Measurements from ENCODE around the gene GIPC2.

GIPC2 gene

DNA sequence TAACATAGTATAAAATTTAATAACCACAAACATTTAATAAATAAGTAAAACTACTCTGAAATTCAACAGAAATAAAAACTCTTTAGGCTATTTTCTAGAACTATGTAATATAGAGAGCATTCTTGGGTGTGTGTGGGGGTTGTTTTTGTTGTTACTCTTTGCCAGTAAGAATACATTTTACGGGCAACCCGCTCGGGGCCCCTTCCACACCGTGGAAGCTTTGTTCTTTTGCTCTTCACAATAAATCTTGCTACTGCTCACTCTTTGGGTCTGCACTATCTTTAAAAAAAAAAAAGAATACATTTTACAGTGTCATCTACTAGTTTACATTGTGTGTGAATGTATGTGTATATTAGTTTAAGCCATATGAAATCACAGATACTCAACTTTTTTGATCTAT lies 16.0 kb upstream of the GIPC2 start:
- H3K9me2 ChIP-seq (replicated peaks; ENCODE audit: control insufficient read depth, low read length) = no peaks in the 10 kb centered on the region
- no peak overlapping the region for H3K27ac ChIP-seq (ENCODE audit: low read depth, low read length)
- H4K20me1 ChIP-seq (ENCODE audit: control insufficient read depth, insufficient read depth, low read depth, low read length) = no peaks in the 10 kb centered on the region
- H3K4me1 ChIP-seq (ENCODE audit: control insufficient read depth, low read length) = no peaks in the 10 kb centered on the region
- H3K4me2 ChIP-seq (ENCODE audit: low read length) = no peak overlapping the region
- H3K79me2 ChIP-seq (ENCODE audit: control insufficient read depth, low read length) = no peaks in the 10 kb centered on the region
- H3K36me3 ChIP-seq (ENCODE audit: control insufficient read depth, low read length) = no peaks in the 10 kb centered on the region
- H3K4me3 ChIP-seq (ENCODE audit: low read length) = no peak overlapping the region
- TF ChIP-seq, protein P1, sequence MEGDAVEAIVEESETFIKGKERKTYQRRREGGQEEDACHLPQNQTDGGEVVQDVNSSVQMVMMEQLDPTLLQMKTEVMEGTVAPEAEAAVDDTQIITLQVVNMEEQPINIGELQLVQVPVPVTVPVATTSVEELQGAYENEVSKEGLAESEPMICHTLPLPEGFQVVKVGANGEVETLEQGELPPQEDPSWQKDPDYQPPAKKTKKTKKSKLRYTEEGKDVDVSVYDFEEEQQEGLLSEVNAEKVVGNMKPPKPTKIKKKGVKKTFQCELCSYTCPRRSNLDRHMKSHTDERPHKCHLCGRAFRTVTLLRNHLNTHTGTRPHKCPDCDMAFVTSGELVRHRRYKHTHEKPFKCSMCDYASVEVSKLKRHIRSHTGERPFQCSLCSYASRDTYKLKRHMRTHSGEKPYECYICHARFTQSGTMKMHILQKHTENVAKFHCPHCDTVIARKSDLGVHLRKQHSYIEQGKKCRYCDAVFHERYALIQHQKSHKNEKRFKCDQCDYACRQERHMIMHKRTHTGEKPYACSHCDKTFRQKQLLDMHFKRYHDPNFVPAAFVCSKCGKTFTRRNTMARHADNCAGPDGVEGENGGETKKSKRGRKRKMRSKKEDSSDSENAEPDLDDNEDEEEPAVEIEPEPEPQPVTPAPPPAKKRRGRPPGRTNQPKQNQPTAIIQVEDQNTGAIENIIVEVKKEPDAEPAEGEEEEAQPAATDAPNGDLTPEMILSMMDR (IDR thresholded peaks at IDR 0.05; ENCODE audit: low read depth, low read length, poor library complexity, severe bottlenecking) = no peak
- no peak for TF ChIP-seq EZH2phosphoT487 (IDR thresholded peaks at IDR 0.05; ENCODE audit: borderline replicate concordance, low read length)
- H3F3A ChIP-seq (ENCODE audit: control insufficient read depth, insufficient read depth) = no peaks in the 10 kb centered on the region
- no peaks in the 10 kb centered on the region for H3K9me3 ChIP-seq (ENCODE audit: control insufficient read depth, insufficient read depth, low read length)
- peaks cover 7% of the 10 kb centered on the region for H3K27me3 ChIP-seq (ENCODE audit: control insufficient read depth, low read length)

DNA sequence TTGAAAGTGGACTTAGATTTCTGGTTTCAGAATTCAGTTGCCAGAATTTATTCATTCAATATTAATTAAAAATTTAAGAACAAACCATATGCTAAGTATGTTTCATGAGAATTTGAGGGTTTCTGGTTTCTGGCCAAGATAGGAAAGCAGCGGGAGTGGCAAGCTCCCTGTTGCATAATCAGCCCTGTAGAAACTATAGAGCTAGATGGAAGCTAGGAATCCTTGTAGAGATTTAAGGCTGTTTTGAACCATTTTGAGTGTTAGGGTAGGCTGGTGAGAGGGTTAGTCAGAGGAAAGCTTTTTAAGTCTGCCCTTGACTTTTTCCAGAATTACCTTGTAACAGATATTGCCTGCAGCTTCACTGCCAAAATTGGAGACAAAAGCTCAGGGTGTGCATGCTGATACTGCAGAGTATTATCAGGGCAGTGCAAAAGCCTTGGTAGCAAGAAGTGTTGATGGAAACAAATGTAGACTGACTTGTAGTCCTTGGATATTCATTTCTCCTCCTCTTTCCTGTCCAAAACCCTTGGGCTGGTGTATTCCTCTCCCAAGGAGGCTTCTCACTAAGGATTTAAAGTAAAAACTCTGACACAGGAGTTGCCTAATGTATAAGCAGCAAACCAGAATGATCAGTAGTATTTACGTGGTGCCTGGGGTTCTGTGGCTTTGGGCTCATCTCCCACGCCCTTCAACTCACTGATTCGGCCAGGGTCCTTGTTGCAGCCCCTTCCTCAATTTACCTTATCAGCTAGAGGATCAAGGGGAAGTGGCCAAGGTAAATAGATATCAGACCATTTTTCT lies 12.6 kb upstream of the GIPC2 start:
- H3K79me2 ChIP-seq (ENCODE audit: control insufficient read depth, low read length) = no peaks in the 10 kb centered on the region
- no peaks in the 10 kb centered on the region for H3K4me1 ChIP-seq (ENCODE audit: control insufficient read depth, low read length)
- H3K9me2 ChIP-seq (replicated peaks; ENCODE audit: control insufficient read depth, low read length) = no peaks in the 10 kb centered on the region
- TF ChIP-seq EZH2phosphoT487 (IDR thresholded peaks at IDR 0.05; ENCODE audit: borderline replicate concordance, low read length) = no peak
- TF ChIP-seq, protein P1 (IDR thresholded peaks at IDR 0.05; ENCODE audit: low read depth, low read length, poor library complexity, severe bottlenecking) = no peak
- H3K9me3 ChIP-seq (ENCODE audit: control insufficient read depth, insufficient read depth, low read length) = no peaks in the 10 kb centered on the region
- no peaks in the 10 kb centered on the region for H3K36me3 ChIP-seq (ENCODE audit: control insufficient read depth, low read length)
- H3K27me3 ChIP-seq (ENCODE audit: control insufficient read depth, low read length) = peaks cover 12% of the 10 kb centered on the region
- no peak overlapping the region for H3K27ac ChIP-seq (ENCODE audit: low read depth, low read length)
- H3K4me3 ChIP-seq (ENCODE audit: low read length) = no peak overlapping the region
- H3F3A ChIP-seq (ENCODE audit: control insufficient read depth, insufficient read depth) = no peaks in the 10 kb centered on the region
- no peak overlapping the region for H3K4me2 ChIP-seq (ENCODE audit: low read length)
- no peaks in the 10 kb centered on the region for H4K20me1 ChIP-seq (ENCODE audit: control insufficient read depth, insufficient read depth, low read depth, low read length)

- Histone ChIP-seq H3K4me1 (ENCODE audit: control insufficient read depth, low read length) (no peaks in the 10 kb centered on the region), H3K4me3 (ENCODE audit: low read length) (no peak overlapping the region), H3K9me3 (ENCODE audit: control insufficient read depth, insufficient read depth, low read length) (no peaks in the 10 kb centered on the region), H3F3A (ENCODE audit: control insufficient read depth, insufficient read depth) (no peaks in the 10 kb centered on the region), H4K20me1 (ENCODE audit: control insufficient read depth, insufficient read depth, low read depth, low read length) (no peaks in the 10 kb centered on the region), H3K79me2 (ENCODE audit: control insufficient read depth, low read length) (no peaks in the 10 kb centered on the region), H3K4me2 (ENCODE audit: low read length) (no peak overlapping the region), H3K36me3 (ENCODE audit: control insufficient read depth, low read length) (no peaks in the 10 kb centered on the region), H3K27me3 (ENCODE audit: control insufficient read depth, low read length) (peaks cover 15% of the 10 kb centered on the region), H3K9me2 (replicated peaks; ENCODE audit: control insufficient read depth, low read length) (no peaks in the 10 kb centered on the region), H3K27ac (ENCODE audit: low read depth, low read length) (no peak overlapping the region)
- TF ChIP-seq, protein P1 (IDR thresholded peaks at IDR 0.05; ENCODE audit: low read depth, low read length, poor library complexity, severe bottlenecking) = no peak
- no peak for TF ChIP-seq EZH2phosphoT487 (IDR thresholded peaks at IDR 0.05; ENCODE audit: borderline replicate concordance, low read length)
Observed at GRCh38 chr1:78033797-78034172, 12.0 kb upstream of the GIPC2 start.
